ENCODE results near the gene DLG1.
A peak's percentile ranks its signal among the peaks of the same experiment; 100 is the strongest.
"Not testable (repeated sequence)": the region's sequence is repeated elsewhere in the genome, so short reads cannot be mapped to it uniquely, and the experiment has no call there.

DLG1 gene

DNA sequence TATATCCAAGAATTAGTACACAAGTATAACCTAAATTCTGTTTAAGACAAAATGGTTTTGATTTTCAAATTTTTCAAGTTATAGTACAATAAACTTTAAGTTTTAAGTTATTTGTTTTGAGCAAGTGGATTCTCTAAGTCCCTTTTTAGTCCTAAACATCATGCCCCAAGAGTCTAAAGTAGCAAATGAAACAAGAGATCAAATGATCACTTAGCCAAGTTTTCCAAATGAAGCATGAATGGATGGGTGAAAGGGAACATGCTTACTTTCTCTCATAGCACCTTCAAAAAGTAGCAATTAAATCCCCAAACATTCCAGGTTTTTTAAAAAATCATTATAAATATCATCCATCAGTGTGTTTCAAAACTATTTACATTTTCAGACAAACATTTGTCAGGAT lies 19.5 kb downstream of the DLG1 start:
- Histone ChIP-seq H3K9me3 (no peaks in the 10 kb centered on the region), H3K4me1 (no peaks in the 10 kb centered on the region), H3K27me3 (no peaks in the 10 kb centered on the region), H3K4me3 (ENCODE audit: low read depth, low read length) (no peak overlapping the region), H3K36me3 (peaks cover 52% of the 10 kb centered on the region)
- TF ChIP-seq, protein P1, sequence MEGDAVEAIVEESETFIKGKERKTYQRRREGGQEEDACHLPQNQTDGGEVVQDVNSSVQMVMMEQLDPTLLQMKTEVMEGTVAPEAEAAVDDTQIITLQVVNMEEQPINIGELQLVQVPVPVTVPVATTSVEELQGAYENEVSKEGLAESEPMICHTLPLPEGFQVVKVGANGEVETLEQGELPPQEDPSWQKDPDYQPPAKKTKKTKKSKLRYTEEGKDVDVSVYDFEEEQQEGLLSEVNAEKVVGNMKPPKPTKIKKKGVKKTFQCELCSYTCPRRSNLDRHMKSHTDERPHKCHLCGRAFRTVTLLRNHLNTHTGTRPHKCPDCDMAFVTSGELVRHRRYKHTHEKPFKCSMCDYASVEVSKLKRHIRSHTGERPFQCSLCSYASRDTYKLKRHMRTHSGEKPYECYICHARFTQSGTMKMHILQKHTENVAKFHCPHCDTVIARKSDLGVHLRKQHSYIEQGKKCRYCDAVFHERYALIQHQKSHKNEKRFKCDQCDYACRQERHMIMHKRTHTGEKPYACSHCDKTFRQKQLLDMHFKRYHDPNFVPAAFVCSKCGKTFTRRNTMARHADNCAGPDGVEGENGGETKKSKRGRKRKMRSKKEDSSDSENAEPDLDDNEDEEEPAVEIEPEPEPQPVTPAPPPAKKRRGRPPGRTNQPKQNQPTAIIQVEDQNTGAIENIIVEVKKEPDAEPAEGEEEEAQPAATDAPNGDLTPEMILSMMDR (IDR thresholded peaks at IDR 0.05; ENCODE audit: low read depth, low read length): no peak
- DNase-seq: no peak

DNA sequence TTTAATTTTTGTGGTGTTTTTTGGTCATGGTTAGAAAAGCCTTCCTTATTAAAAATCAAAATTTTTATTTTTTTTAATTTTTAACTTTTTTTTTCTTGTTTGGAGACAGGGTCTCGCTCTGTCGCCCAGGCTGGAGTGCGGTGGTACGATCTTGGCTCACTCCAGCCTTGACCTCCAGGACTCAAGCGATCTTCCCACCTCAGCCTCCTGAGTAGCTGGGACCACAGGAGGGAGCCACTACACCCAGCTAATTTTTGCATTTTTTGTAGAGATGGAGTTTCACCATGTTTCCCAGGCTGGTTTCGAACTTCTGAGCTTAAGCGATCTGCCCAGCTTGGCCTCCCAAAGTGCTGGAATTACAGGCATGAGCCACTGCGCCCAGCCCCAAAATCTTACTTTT lies 21.6 kb downstream of the DLG1 start:
- TF ChIP-seq, protein P1 (IDR thresholded peaks at IDR 0.05; ENCODE audit: low read depth, low read length): peak; percentile 44
- peaks cover 43% of the 10 kb centered on the region for H3K36me3 ChIP-seq
- not testable (repeated sequence) for H3K4me3 ChIP-seq (ENCODE audit: low read depth, low read length); H3K9me3 ChIP-seq; H3K4me1 ChIP-seq; DNase-seq; H3K27me3 ChIP-seq

DNA sequence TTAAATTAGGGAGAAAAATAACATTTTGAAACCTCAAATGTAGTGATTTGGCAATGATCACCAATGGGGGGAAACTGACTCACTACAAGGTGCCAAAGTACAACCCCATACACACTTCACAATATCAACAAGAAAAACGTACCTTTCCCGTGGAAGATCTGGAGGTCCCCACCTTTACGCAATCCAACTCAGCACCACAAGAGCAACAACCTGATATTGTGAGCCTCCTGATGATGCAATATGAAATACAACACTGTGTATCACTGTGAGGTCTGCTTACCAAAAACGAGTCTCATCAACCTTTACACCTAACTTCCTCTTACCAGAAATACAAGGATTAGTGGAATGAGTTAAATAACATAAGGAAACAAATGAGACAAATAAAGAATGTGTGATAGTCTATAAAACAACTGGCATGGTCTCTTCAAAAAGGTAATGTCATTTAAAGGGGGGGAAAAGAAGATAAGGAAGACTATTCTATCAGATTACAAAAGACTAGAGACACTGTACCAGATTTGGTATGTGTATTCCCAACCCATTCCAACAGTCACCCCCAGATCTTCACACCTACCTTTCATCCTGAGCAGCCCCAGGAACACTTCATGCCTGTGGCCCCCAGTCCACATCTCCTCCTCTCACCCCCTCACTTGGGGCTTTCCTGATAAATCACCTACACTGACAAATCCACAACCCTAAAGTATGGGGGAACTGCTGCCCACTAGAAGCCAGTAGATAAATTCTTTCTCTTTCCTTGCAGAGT lies 27.7 kb downstream of the DLG1 start:
- Histone ChIP-seq H3K27me3 (no peaks in the 10 kb centered on the region), H3K9me3 (no peaks in the 10 kb centered on the region), H3K4me1 (no peaks in the 10 kb centered on the region), H3K4me3 (ENCODE audit: low read depth, low read length) (no peak overlapping the region), H3K36me3 (peaks cover 5% of the 10 kb centered on the region)
- DNase-seq: no peak
- TF ChIP-seq, protein P1 (IDR thresholded peaks at IDR 0.05; ENCODE audit: low read depth, low read length): no peak

DNA sequence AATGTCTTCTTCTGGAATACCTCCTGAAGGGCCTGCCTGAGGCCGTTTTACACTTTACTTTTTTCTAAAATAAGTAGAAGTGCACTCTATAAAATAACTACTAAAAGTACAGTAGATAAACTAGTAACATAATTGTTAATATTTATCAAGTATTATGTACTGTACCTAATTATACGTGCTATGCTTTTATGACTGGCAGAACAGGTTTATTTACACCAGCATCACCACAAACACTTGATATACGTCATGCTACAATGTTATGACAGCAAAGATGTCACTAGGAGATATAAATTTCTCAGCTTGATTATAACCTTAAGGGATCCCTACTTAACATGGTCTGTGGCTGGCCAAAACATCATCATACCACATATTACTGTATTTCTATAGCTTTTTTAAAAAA lies 29.4 kb downstream of the DLG1 start:
- H3K36me3 ChIP-seq: no peaks in the 10 kb centered on the region; the same call in none of the 2 replicates
- TF ChIP-seq, protein P1 (IDR thresholded peaks at IDR 0.05; ENCODE audit: low read depth, low read length): no peak
- no peak for DNase-seq
- no peaks in the 10 kb centered on the region for H3K4me1 ChIP-seq
- no peak overlapping the region for H3K4me3 ChIP-seq (ENCODE audit: low read depth, low read length)
- no peaks in the 10 kb centered on the region for H3K9me3 ChIP-seq
- no peaks in the 10 kb centered on the region for H3K27me3 ChIP-seq

DNA sequence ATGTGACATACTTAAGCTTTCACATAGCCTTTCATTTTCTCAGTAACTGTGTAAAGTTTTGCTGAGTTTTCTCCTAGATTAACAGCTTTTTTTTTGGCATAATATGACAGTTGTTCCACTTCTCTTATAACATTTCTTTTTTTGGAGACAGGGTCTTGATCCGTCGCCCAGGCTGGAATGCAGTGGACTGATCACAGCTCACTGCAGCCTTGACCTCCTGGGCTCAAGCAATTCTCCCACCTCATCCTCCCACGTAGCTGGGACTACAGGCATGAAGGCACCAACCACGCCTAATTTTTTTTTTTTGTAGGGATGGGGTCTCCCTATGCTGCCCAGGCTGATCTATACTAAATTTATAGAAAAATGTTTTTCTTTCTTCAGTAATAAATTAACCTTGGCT lies 30.1 kb downstream of the DLG1 start:
- TF ChIP-seq, protein P1 (IDR thresholded peaks at IDR 0.05; ENCODE audit: low read depth, low read length): no peak
- Histone ChIP-seq H3K4me3 (ENCODE audit: low read depth, low read length) (no peak overlapping the region), H3K27me3 (no peaks in the 10 kb centered on the region), H3K36me3 (no peaks in the 10 kb centered on the region; the same call in none of the 2 replicates), H3K4me1 (no peaks in the 10 kb centered on the region), H3K9me3 (no peaks in the 10 kb centered on the region)
- no peak for DNase-seq

DNA sequence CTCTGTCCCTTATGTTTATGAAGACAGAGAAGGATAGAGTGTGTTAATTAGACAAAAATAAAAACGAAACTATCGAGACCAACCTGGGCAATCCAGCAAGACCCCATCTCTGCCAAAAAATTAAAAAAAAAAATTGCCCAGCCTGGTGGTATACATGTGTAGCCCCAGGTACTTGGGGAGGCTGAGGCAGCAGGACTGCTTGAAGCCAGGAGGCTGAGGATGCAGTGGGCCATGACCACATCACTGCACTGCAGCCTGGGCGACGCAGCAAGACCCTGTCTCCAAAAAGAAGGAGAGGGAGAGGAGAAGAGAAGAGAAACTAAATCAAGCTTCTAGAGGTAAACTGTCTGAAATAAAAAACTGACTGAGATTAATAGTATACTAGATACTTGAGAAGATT lies 32.1 kb downstream of the DLG1 start:
- Histone ChIP-seq H3K9me3 (no peaks in the 10 kb centered on the region), H3K27me3 (no peaks in the 10 kb centered on the region), H3K4me3 (ENCODE audit: low read depth, low read length) (no peak overlapping the region), H3K36me3 (no peaks in the 10 kb centered on the region; the same call in none of the 2 replicates), H3K4me1 (no peaks in the 10 kb centered on the region)
- TF ChIP-seq, protein P1 (IDR thresholded peaks at IDR 0.05; ENCODE audit: low read depth, low read length): no peak
- no peak for DNase-seq
